Kasumi-1 (cell line): ENCODE measurements around the gene TKT.
"Not testable (repeated sequence)": the region's sequence is repeated elsewhere in the genome, so short reads cannot be mapped to it uniquely, and the experiment has no call there.

ENCODE experiments used
- DNase-seq, 2 experiments: peaks; one replicate each; lab custom pipeline; 2025; lab: John Stamatoyannopoulos, UW

Gene TKT

DNA sequence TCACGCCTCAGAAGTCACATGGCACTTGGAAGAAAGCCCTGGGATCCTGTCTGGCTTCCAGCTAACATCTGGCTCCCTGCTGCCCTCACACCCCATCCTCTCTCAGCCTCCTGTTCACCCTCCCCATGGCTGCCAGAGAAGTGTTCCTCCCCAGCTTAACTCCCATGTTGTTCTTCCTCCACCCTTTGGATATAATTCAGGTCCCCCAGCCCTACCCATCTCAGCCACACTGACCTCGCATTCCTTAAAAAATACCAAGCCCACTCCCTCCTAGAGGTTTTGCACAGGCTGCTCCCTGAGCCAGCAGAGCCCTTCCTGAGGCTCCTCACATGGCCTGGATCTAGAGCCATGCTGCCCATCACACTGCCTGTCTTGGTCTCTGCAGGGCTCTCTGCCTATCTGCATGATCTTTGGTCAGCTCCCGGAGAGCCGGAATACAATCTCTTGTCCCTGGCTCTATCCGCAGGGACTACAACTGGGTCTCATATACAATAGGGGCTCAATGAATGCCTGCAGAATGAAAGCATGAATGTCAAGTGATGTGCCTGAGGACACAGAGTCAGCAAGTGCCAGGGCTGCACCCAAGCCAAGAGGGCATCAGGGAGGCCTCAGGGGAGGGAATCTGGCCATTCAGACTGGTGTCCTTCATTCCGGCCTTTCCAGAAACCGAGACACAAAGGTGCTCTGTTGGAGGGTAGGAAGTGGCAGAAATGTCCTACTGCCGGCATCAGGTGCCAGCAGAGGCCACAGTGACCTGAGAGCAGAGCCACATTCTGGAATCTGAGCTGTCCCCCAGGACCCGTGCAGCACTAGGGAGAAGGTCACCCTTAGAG is 3.8 kb upstream of the TKT start:
- no peak for DNase-seq

DNA sequence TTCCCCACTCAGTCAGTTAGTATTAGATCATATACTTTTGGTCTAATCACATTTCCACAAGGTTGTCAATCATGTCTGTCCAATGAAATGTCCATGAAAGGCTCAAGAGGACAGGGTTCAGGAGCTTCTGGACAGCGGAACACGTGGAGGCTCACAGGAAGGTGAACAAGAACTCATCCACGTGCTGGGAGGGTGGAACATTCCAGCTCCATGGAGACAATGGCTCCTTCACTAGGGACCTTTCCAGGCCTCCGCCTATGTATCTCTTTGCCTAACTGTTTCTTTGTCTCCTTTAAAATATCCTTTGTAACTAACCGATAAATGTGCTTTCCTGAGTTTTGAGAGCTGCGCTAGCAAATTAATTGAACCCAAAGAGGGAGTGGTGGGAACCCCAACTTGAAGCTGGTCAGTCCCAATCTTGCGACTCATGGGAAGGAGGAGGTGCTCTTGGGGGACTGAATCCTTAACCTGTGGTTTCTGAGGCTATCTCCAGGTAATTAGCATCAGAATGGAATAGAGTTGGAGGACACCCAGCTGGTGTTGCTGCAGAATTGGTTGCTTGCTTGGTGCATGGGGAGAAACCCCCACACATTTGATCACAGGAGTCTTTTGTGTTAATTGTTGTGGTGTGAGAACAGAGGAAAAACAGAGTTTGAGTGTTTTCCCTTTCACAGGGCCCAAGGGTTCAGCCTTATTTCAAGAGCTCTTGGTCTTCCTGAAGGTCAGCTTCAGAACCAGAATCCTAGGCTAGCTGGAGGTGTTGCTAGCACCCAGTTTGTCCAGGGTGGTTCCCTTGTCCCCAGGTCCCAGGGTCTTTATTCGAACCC is 3.0 kb upstream of the TKT start:
- DNase-seq: no peak

GRCh38 chr3:53257465-53257864 is 1.6 kb upstream of the TKT start:
- no peak for DNase-seq

DNA sequence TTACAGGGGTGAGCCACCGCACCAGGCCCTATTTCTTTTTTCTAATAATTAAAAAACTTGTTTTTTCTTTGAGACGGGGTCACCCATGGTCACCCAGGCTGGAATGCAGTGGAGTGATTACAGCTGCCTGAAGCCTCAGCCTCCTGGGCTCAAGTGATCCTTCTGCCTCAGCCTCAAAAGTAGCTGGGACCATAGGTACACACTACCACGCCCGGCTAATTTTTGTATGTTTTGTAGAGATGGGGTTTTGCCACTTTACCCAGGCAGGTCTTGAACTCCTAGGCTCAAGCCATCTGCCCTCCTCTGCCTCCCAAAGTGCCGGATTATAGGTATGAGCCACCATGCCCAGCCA is 858 bp upstream of the TKT start:
- DNase-seq: no peak

- DNase-seq: no peak
Observed at GRCh38 chr3:53255423-53255774, 423 bp downstream of the TKT start.

GRCh38 chr3:53254509-53255422 is 1.1 kb downstream of the TKT start:
- peak; percentile 42 to 49 for DNase-seq

- no peak for DNase-seq
Observed at GRCh38 chr3:53253707-53254508, 1.9 kb downstream of the TKT start.

- not testable (repeated sequence) for DNase-seq
Observed at GRCh38 chr3:53252947-53253322, 2.9 kb downstream of the TKT start.

- peak; percentile 43 to 60 for DNase-seq
Observed at GRCh38 chr3:53252096-53252946, 3.5 kb downstream of the TKT start.

DNA sequence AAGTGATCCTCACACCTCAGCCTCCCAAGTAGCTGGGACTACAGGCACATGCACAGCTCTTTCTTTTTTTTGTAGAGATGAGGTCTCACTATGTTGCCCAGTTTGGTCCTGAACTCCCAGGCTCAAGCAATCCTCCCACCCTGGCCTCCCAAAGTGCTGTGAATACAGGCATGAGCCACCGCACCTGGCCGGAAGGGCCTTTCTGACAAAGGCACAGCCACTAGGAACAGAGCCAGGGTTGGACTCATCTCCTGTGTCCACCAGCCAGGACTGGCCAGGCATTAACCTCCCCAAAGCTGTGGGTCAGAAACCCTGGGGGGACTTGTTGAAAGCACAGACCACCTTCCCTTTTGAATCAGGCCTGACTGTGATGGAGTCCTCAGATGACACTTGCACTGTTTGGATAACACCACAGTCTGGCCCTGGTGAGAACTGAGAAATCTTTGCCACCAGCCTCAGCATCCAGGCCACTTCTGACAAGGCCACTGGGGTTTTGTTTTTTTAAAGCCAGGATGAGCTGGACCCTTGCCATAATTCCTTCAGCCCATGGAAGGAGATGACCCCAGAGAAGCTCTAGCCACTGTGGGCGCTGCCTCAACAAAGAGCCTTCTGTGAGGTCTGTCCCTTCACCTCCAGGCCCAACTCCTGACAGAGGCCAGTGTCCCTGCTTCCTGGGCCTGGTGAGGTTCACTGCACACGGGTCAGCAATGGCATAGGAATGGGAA is 4.8 kb downstream of the TKT start:
- DNase-seq: no peak

- no peak for DNase-seq
Observed at GRCh38 chr3:53250453-53250852, 5.4 kb downstream of the TKT start.

DNA sequence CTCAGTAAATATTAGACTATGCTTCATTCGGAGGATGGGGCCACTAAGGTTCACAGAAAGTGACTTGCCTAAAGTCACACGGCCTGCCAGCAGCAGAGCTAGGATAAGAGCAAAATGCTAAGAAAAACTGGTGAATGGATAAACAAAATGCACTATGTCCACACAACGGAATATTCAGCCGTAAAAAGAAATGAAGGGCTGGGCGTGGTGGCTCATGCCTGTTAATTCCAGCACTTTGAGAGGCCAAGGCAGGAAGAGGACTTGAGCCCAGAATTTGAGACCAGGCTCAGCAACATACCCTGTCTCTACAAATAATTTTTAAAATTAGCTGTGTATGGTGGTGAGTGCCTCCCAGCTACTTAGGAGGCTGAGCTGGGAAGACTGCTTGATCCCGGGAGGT is 7.7 kb downstream of the TKT start:
- no peak for DNase-seq

DNA sequence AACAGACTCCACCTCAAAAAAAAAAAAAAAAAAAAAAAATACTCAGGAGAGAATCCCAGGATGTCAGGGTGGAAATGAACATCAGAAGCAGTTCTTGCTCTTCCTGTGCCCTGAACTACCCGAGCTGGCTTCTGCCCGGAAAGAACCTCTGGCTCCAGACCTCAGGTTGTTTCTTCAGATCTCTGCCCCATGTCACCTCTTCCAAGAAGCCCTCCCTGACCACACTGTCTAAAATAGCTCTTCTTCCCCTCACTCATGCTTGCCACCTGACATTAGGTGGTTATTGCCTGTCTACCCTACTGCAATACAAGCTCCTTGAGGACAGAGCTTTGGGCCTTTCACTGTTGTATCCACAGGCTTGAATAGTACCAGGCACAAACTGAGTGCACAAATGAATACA is 8.2 kb downstream of the TKT start:
- DNase-seq: no peak

GRCh38 chr3:53244271-53244670 is 11.6 kb downstream of the TKT start:
- DNase-seq: no peak

GRCh38 chr3:53243785-53244184 is 12.0 kb downstream of the TKT start:
- DNase-seq: no peak

- no peak for DNase-seq
Observed at GRCh38 chr3:53243165-53243564, 12.7 kb downstream of the TKT start.

GRCh38 chr3:53242642-53243041 is 13.2 kb downstream of the TKT start:
- no peak for DNase-seq

DNA sequence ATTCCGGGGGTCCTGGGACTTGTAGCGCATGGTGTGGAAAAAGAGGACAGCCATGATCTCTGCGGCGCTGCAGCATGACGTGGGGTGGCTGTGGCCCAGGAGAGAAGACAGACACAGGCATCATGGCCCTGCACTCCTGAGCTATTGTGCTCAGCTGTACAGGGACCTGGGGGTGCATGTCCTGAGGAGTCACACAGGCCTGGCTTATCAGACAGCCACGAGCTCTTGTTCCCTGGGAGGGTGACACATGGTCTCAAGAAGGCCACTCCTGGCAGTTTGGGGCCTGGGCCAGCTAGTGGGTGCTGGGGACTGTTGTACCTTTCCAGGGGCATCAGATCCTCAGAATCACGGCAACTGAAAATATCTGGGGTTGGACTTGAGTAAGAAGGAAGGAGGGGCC is 13.7 kb downstream of the TKT start:
- no peak for DNase-seq

GRCh38 chr3:53240989-53241972 is 14.5 kb downstream of the TKT start:
- no peak for DNase-seq
